GM18499 (cell line): ENCODE measurements around the gene CALHM6.

Experiments
- ATAC-seq: cut with Tn5 transposase; IDR thresholded peaks from one replicate; pipeline ENCODE4 v1.9.1; 2021; ENCODE audit warnings: moderate number of reproducible peaks; ENCODE audit not compliant: insufficient read depth, unreplicated experiment

Gene CALHM6

GRCh38 chr6:116444575-116444974, 16.6 kb upstream of the CALHM6 start:
- no peak for ATAC-seq

- ATAC-seq, result no peak
Measured at GRCh38 chr6:116445102-116445501, 16.1 kb upstream of the CALHM6 start.

- ATAC-seq, result no peak
Measured at GRCh38 chr6:116446399-116446798, 14.8 kb upstream of the CALHM6 start.

GRCh38 chr6:116447052-116447451, 14.1 kb upstream of the CALHM6 start:
- no peak for ATAC-seq

- ATAC-seq, result no peak
Measured at GRCh38 chr6:116447496-116448011, 13.6 kb upstream of the CALHM6 start.

- ATAC-seq, result no peak
Measured at GRCh38 chr6:116449565-116449964, 11.6 kb upstream of the CALHM6 start.

- ATAC-seq, result no peak
Measured at GRCh38 chr6:116450185-116450710, 10.9 kb upstream of the CALHM6 start.

GRCh38 chr6:116450769-116451740, 10.1 kb upstream of the CALHM6 start:
- peak; percentile 82 for ATAC-seq

- no peak for ATAC-seq
Measured at GRCh38 chr6:116451916-116452315, 9.3 kb upstream of the CALHM6 start.

GRCh38 chr6:116452531-116452930, 8.6 kb upstream of the CALHM6 start:
- ATAC-seq, result no peak

GRCh38 chr6:116456106-116456505, 5.1 kb upstream of the CALHM6 start:
- ATAC-seq, result no peak

- ATAC-seq, result no peak
Measured at GRCh38 chr6:116456927-116457326, 4.2 kb upstream of the CALHM6 start.

GRCh38 chr6:116458264-116458663, 2.9 kb upstream of the CALHM6 start:
- no peak for ATAC-seq

GRCh38 chr6:116459927-116460326, 1.2 kb upstream of the CALHM6 start:
- no peak for ATAC-seq

- ATAC-seq, result peak; percentile 49
Measured at GRCh38 chr6:116461932-116462885, 1.0 kb downstream of the CALHM6 start.

- no peak for ATAC-seq
Measured at GRCh38 chr6:116463301-116463700, 2.1 kb downstream of the CALHM6 start.

GRCh38 chr6:116465246-116465645, 4.1 kb downstream of the CALHM6 start:
- ATAC-seq, result no peak

GRCh38 chr6:116467096-116467495, 5.9 kb downstream of the CALHM6 start:
- no peak for ATAC-seq

GRCh38 chr6:116467514-116467913, 6.3 kb downstream of the CALHM6 start:
- no peak for ATAC-seq

GRCh38 chr6:116468293-116468692, 7.1 kb downstream of the CALHM6 start:
- no peak for ATAC-seq
